ENCODE results near the gene FOXO4.
A peak's percentile ranks its signal among the peaks of the same experiment; 100 is the strongest.

FOXO4 gene

GRCh38 chrX:71067712-71068043, 28.0 kb upstream of the FOXO4 start:
- H3K4me3 ChIP-seq (ENCODE audit: insufficient read length, low read depth), result peak overlapping the region; percentile 84
- H3K36me3 ChIP-seq (ENCODE audit: insufficient read depth, insufficient read length, low read length), result peaks cover 19% of the 10 kb centered on the region
- H3K4me1 ChIP-seq (ENCODE audit: insufficient read depth, insufficient read length), result no peaks in the 10 kb centered on the region
- TF ChIP-seq YY1 (IDR thresholded peaks at IDR 0.05; ENCODE audit: insufficient read depth, insufficient read length) (no peak), SUZ12 (IDR thresholded peaks at IDR 0.05; ENCODE audit: extremely low read depth, insufficient read depth, insufficient read length) (no peak), ZNF274 (IDR thresholded peaks at IDR 0.05; ENCODE audit: low read depth, low read length) (no peak)
- no peaks in the 10 kb centered on the region for H3K9me3 ChIP-seq (ENCODE audit: insufficient read depth, low read length)
- H3K9ac ChIP-seq (ENCODE audit: insufficient read length, low read depth), result peak overlapping the region; percentile 90
- no peaks in the 10 kb centered on the region for H3K27me3 ChIP-seq (ENCODE audit: insufficient read depth, insufficient read length)
- peak; percentile 5 for DNase-seq (ENCODE audit: low read depth, low spot score)

- peak; percentile 88 for DNase-seq (ENCODE audit: low read depth, low spot score)
These were observed 27.4 kb upstream of the FOXO4 start, which contains the start of gene SNX12 for GRCh38 chrX:71068044-71068918. Gene SNX12, minus strand, starts transcription at chrX:71068334. Its CDS starts 28 bp downstream, at chrX:71068306.

GRCh38 chrX:71070531-71070930, 25.1 kb upstream of the FOXO4 start:
- Histone ChIP-seq H3K36me3 (ENCODE audit: insufficient read depth, insufficient read length, low read length) (peaks cover 6% of the 10 kb centered on the region), H3K4me1 (ENCODE audit: insufficient read depth, insufficient read length) (no peaks in the 10 kb centered on the region), H3K9ac (ENCODE audit: insufficient read length, low read depth) (no peak overlapping the region), H3K9me3 (ENCODE audit: insufficient read depth, low read length) (no peaks in the 10 kb centered on the region), H3K27me3 (ENCODE audit: insufficient read depth, insufficient read length) (no peaks in the 10 kb centered on the region), H3K4me3 (ENCODE audit: insufficient read length, low read depth) (no peak overlapping the region)
- DNase-seq (ENCODE audit: low read depth, low spot score), result no peak
- no peak for TF ChIP-seq ZNF274 (IDR thresholded peaks at IDR 0.05; ENCODE audit: low read depth, low read length)
- TF ChIP-seq SUZ12 (IDR thresholded peaks at IDR 0.05; ENCODE audit: extremely low read depth, insufficient read depth, insufficient read length), result no peak
- TF ChIP-seq YY1 (IDR thresholded peaks at IDR 0.05; ENCODE audit: insufficient read depth, insufficient read length), result no peak

More at GRCh38 chrX:71068044-71068918, 27.4 kb upstream of the FOXO4 start, which contains the start of gene SNX12:
- H3K9ac ChIP-seq (ENCODE audit: insufficient read length, low read depth), result peak within 1 kb of the TSS; percentile 90
- no peaks in the 10 kb centered on the region for H3K27me3 ChIP-seq (ENCODE audit: insufficient read depth, insufficient read length)
- H3K9me3 ChIP-seq (ENCODE audit: insufficient read depth, low read length), result no peaks in the 10 kb centered on the region
- TF ChIP-seq ZNF274 (IDR thresholded peaks at IDR 0.05; ENCODE audit: low read depth, low read length) (no peak), YY1 (IDR thresholded peaks at IDR 0.05; ENCODE audit: insufficient read depth, insufficient read length) (peak; percentile 38)
- peak within 1 kb of the TSS; percentile 84 for H3K4me3 ChIP-seq (ENCODE audit: insufficient read length, low read depth)
- peaks cover 16% of the 10 kb centered on the region for H3K36me3 ChIP-seq (ENCODE audit: insufficient read depth, insufficient read length, low read length)
- no peaks in the 10 kb centered on the region for H3K4me1 ChIP-seq (ENCODE audit: insufficient read depth, insufficient read length)

- H3K9me3 ChIP-seq (ENCODE audit: insufficient read depth, low read length), result no peaks in the 10 kb centered on the region
- no peak overlapping the region for H3K4me3 ChIP-seq (ENCODE audit: insufficient read length, low read depth)
- no peak overlapping the region for H3K9ac ChIP-seq (ENCODE audit: insufficient read length, low read depth)
- H3K4me1 ChIP-seq (ENCODE audit: insufficient read depth, insufficient read length), result no peaks in the 10 kb centered on the region
- H3K36me3 ChIP-seq (ENCODE audit: insufficient read depth, insufficient read length, low read length), result no peaks in the 10 kb centered on the region
- DNase-seq (ENCODE audit: low read depth, low spot score), result no peak
- no peak for TF ChIP-seq ZNF274 (IDR thresholded peaks at IDR 0.05; ENCODE audit: low read depth, low read length)
- TF ChIP-seq SUZ12 (IDR thresholded peaks at IDR 0.05; ENCODE audit: extremely low read depth, insufficient read depth, insufficient read length), result no peak
- TF ChIP-seq YY1 (IDR thresholded peaks at IDR 0.05; ENCODE audit: insufficient read depth, insufficient read length), result no peak
- H3K27me3 ChIP-seq (ENCODE audit: insufficient read depth, insufficient read length), result no peaks in the 10 kb centered on the region
These were observed 14.1 kb upstream of the FOXO4 start for GRCh38 chrX:71081330-71082123.

- Histone ChIP-seq H3K4me3 (ENCODE audit: insufficient read length, low read depth) (no peak overlapping the region), H3K9me3 (ENCODE audit: insufficient read depth, low read length) (no peaks in the 10 kb centered on the region), H3K9ac (ENCODE audit: insufficient read length, low read depth) (no peak overlapping the region), H3K4me1 (ENCODE audit: insufficient read depth, insufficient read length) (no peaks in the 10 kb centered on the region), H3K36me3 (ENCODE audit: insufficient read depth, insufficient read length, low read length) (no peaks in the 10 kb centered on the region), H3K27me3 (ENCODE audit: insufficient read depth, insufficient read length) (no peaks in the 10 kb centered on the region)
- no peak for DNase-seq (ENCODE audit: low read depth, low spot score)
- TF ChIP-seq YY1 (IDR thresholded peaks at IDR 0.05; ENCODE audit: insufficient read depth, insufficient read length) (no peak), SUZ12 (IDR thresholded peaks at IDR 0.05; ENCODE audit: extremely low read depth, insufficient read depth, insufficient read length) (no peak), ZNF274 (IDR thresholded peaks at IDR 0.05; ENCODE audit: low read depth, low read length) (no peak)
These were observed 13.5 kb upstream of the FOXO4 start for GRCh38 chrX:71082124-71082647.

- H3K4me1 ChIP-seq (ENCODE audit: insufficient read depth, insufficient read length), result no peaks in the 10 kb centered on the region
- H3K27me3 ChIP-seq (ENCODE audit: insufficient read depth, insufficient read length), result no peaks in the 10 kb centered on the region
- no peaks in the 10 kb centered on the region for H3K36me3 ChIP-seq (ENCODE audit: insufficient read depth, insufficient read length, low read length)
- no peak for DNase-seq (ENCODE audit: low read depth, low spot score)
- no peak overlapping the region for H3K9ac ChIP-seq (ENCODE audit: insufficient read length, low read depth)
- TF ChIP-seq SUZ12 (IDR thresholded peaks at IDR 0.05; ENCODE audit: extremely low read depth, insufficient read depth, insufficient read length), result no peak
- TF ChIP-seq ZNF274 (IDR thresholded peaks at IDR 0.05; ENCODE audit: low read depth, low read length), result no peak
- TF ChIP-seq YY1 (IDR thresholded peaks at IDR 0.05; ENCODE audit: insufficient read depth, insufficient read length), result no peak
- no peak overlapping the region for H3K4me3 ChIP-seq (ENCODE audit: insufficient read length, low read depth)
- no peaks in the 10 kb centered on the region for H3K9me3 ChIP-seq (ENCODE audit: insufficient read depth, low read length)
These were observed 12.8 kb upstream of the FOXO4 start for GRCh38 chrX:71082822-71083221.

- Histone ChIP-seq H3K27me3 (ENCODE audit: insufficient read depth, insufficient read length) (no peaks in the 10 kb centered on the region), H3K36me3 (ENCODE audit: insufficient read depth, insufficient read length, low read length) (no peaks in the 10 kb centered on the region), H3K4me3 (ENCODE audit: insufficient read length, low read depth) (no peak overlapping the region), H3K4me1 (ENCODE audit: insufficient read depth, insufficient read length) (no peaks in the 10 kb centered on the region), H3K9ac (ENCODE audit: insufficient read length, low read depth) (no peak overlapping the region), H3K9me3 (ENCODE audit: insufficient read depth, low read length) (no peaks in the 10 kb centered on the region)
- DNase-seq (ENCODE audit: low read depth, low spot score), result no peak
- TF ChIP-seq ZNF274 (IDR thresholded peaks at IDR 0.05; ENCODE audit: low read depth, low read length), result no peak
- no peak for TF ChIP-seq SUZ12 (IDR thresholded peaks at IDR 0.05; ENCODE audit: extremely low read depth, insufficient read depth, insufficient read length)
- TF ChIP-seq YY1 (IDR thresholded peaks at IDR 0.05; ENCODE audit: insufficient read depth, insufficient read length), result no peak
These were observed 9.8 kb upstream of the FOXO4 start for GRCh38 chrX:71085900-71086299.
